K562 (cell line): ENCODE results near the gene SMARCC1. TPM values are rescaled to one million over a fixed set of nuclear protein-coding genes. Genes with fewer than 3 reads are reported as not detected.

Source experiments
- ATAC-seq: fragments of 200-7000 bp; cut with Tn5 transposase; 3 replicates; pipeline ENCODE4 v1.9.1; 2020; ENCODE audit warnings: moderate library complexity
- BruUV-seq: library from RNA; stranded (reverse); fragments of 400-500 nt; replicated peaks from 2 replicates; lab custom pipeline; 2021; lab: Mats Ljungman, UMichigan
- CTCF ChIA-PET: fragments of 300-600 bp; formaldehyde crosslinking; extraction: SDS; loops from one replicate; lab custom pipeline; 2021; ENCODE audit warnings: low intra/inter-chr PET ratio; lab: Yijun Ruan, JAX
- POLR2A ChIA-PET: fragments of 300-600, 350-650 bp; sonication (Branson Sonifier 250); formaldehyde crosslinking; extraction: SDS; loops from one replicate; lab custom pipeline; 2021; ENCODE audit warnings: antibody characterized with exemption, inconsistent platforms; lab: Yijun Ruan, JAX
- DNase-seq, 4 experiments: peaks; one replicate each; pipeline versions ENCODE4 v3.0.0 to v3.0.0-alpha.2; 2011 to 2018; ENCODE audit warnings: low spot score in 3 of 4, mixed read lengths in 3 of 4; ENCODE audit errors: extremely low read depth in 1 of 4
- FAIRE-seq: peaks from 2 replicates; lab custom pipeline; 2011; peaks lifted over from hg19 to GRCh38; lab: Jason Lieb, UNC
- H2AFZ ChIP-seq: 2 replicates; pipeline ENCODE4 v1.6.0; 2011; ENCODE audit warnings: low read depth, low read length, control low read depth, inconsistent platforms
- H3K27ac ChIP-seq: fragments of 200-600 bp; 3 replicates; pipeline ENCODE4 v1.8.0; 2011; ENCODE audit warnings: low read depth, mild to moderate bottlenecking, control low read depth, inconsistent platforms, low read length, moderate library complexity, mixed read lengths; ENCODE audit errors: extremely low read depth
- H3K27me3 ChIP-seq, 2 experiments: fragments of 300-600 bp in 1 of 2; 2 replicates in 1 of 2; 3 replicates in 1 of 2; pipeline versions ENCODE4 v1.6.0 to v1.8.0; 2011; ENCODE audit warnings: inconsistent platforms in 2 of 2, low read length in 2 of 2, mild to moderate bottlenecking in 1 of 2, mixed read lengths in 1 of 2, moderate library complexity in 1 of 2; ENCODE audit not compliant: control insufficient read depth in 2 of 2, insufficient read depth in 2 of 2
- H3K36me3 ChIP-seq: fragments of 300-600 bp; 3 replicates; pipeline ENCODE4 v1.8.0; 2011; ENCODE audit warnings: mild to moderate bottlenecking, low read length, inconsistent platforms; ENCODE audit not compliant: control insufficient read depth, insufficient read depth
- H3K4me1 ChIP-seq, 2 experiments: fragments of 200-600 bp in 1 of 2; replicated peaks in 1 of 2; 2 replicates in 1 of 2; 3 replicates in 1 of 2; pipeline versions ENCODE4 v1.5.1 to v1.8.0; 2011; ENCODE audit warnings: inconsistent platforms in 2 of 2, low read length in 2 of 2, mild to moderate bottlenecking in 1 of 2, mixed read lengths in 1 of 2, moderate library complexity in 1 of 2; ENCODE audit not compliant: control insufficient read depth in 2 of 2, insufficient read depth in 2 of 2
- H3K4me2 ChIP-seq: 2 replicates; pipeline ENCODE4 v1.6.1; 2011; ENCODE audit warnings: low read length, control low read depth, inconsistent platforms, mixed read lengths; ENCODE audit not compliant: insufficient read depth
- H3K4me3 ChIP-seq: fragments of 200-600 bp; sonication (generic), shearing (Covaris generic); 2 replicates; pipeline ENCODE4 v1.5.1; 2016; ENCODE audit warnings: control low read depth, inconsistent platforms
- H3K79me2 ChIP-seq: fragments of 200-600 bp; 3 replicates; pipeline ENCODE4 v1.8.0; 2011; ENCODE audit warnings: low read length, inconsistent platforms; ENCODE audit not compliant: control insufficient read depth, insufficient read depth
- H3K9ac ChIP-seq, 2 experiments: 2 replicates each; pipeline versions ENCODE4 v1.6.0 to v1.6.1; 2011; ENCODE audit warnings: low read depth in 2 of 2, low read length in 2 of 2, control low read depth in 1 of 2, inconsistent platforms in 1 of 2, mild to moderate bottlenecking in 1 of 2, mixed read lengths in 1 of 2; ENCODE audit not compliant: insufficient read depth in 1 of 2
- H3K9me1 ChIP-seq: one replicate; pipeline ENCODE4 v1.6.0; 2011; ENCODE audit warnings: inconsistent platforms, mild to moderate bottlenecking, low read length, moderate library complexity; ENCODE audit not compliant: control insufficient read depth, insufficient read depth
- H3K9me3 ChIP-seq: replicated peaks from 2 replicates; pipeline ENCODE4 v1.5.1; 2011; ENCODE audit warnings: low read depth, low read length, inconsistent platforms; ENCODE audit not compliant: control insufficient read depth, insufficient read depth
- H4K20me1 ChIP-seq: replicated peaks from 2 replicates; pipeline ENCODE4 v1.6.1; 2011; ENCODE audit warnings: low read length, inconsistent platforms, mixed read lengths; ENCODE audit not compliant: control insufficient read depth, insufficient read depth
- ARID1B ChIP-seq: fragments of 450-650 bp; IDR thresholded peaks from 2 replicates; pipeline ENCODE4 v1.6.1; 2016; ENCODE audit warnings: antibody characterized with exemption, mild to moderate bottlenecking, inconsistent platforms
- ATF3 ChIP-seq, 2 experiments: fragments of 450-650 bp in 1 of 2; sonication (generic) in 1 of 2; formaldehyde crosslinking in 1 of 2; IDR thresholded peaks in 1 of 2; conservative IDR thresholded peaks in 1 of 2; 2 replicates each; pipeline versions ENCODE4 v1.6.1 to v1.8.1; 2016 to 2023; ENCODE audit warnings: mild to moderate bottlenecking in 2 of 2, moderate library complexity in 2 of 2, inconsistent platforms in 1 of 2, missing genetic modification reagents in 1 of 2
- FOSL1 ChIP-seq: fragments of 200-800 bp; sonication (Bioruptor generic); conservative IDR thresholded peaks from 2 replicates; pipeline ENCODE4 v1.6.1; 2016; ENCODE audit warnings: missing genetic modification characterization, missing compliant biosample characterization
- GABPA ChIP-seq: fragments of 200-800 bp; sonication (Bioruptor generic); conservative IDR thresholded peaks from 2 replicates; pipeline ENCODE4 v1.6.1; 2016; ENCODE audit warnings: low read depth, missing genetic modification characterization, missing compliant biosample characterization
- JUND ChIP-seq, 2 experiments: IDR thresholded peaks; 2 replicates in 1 of 2; 3 replicates in 1 of 2; pipeline ENCODE4 v1.6.1; 2011; ENCODE audit warnings: borderline replicate concordance in 2 of 2, low read depth in 2 of 2, low read length in 2 of 2, improper control_type of control experiment in 1 of 2, missing biosample characterization in 1 of 2, missing genetic modification characterization in 1 of 2, missing genetic modification reagents in 1 of 2
- MEIS2 ChIP-seq: fragments of 450-650 bp; IDR thresholded peaks from 2 replicates; pipeline ENCODE4 v1.6.1; 2014; ENCODE audit warnings: mild to moderate bottlenecking; ENCODE audit not compliant: partially characterized antibody
- NFIC ChIP-seq: fragments of 450-650 bp; IDR thresholded peaks from 2 replicates; pipeline ENCODE4 v1.6.1; 2017; ENCODE audit warnings: mild to moderate bottlenecking, inconsistent platforms
- NR2C2 ChIP-seq, 2 experiments: fragments of 200-800 bp in 1 of 2; sonication (Bioruptor generic) in 1 of 2; sonication (generic) in 1 of 2; formaldehyde crosslinking in 1 of 2; IDR thresholded peaks; 2 replicates each; pipeline versions ENCODE4 v1.6.1 to v1.8.0; 2016 to 2022; ENCODE audit warnings: mild to moderate bottlenecking in 1 of 2, missing compliant biosample characterization in 1 of 2, missing genetic modification characterization in 1 of 2, missing genetic modification reagents in 1 of 2
- PCBP1 ChIP-seq: fragments of 200-400 bp; formaldehyde crosslinking; IDR thresholded peaks from 2 replicates; pipeline ENCODE4 v1.6.1; 2018; ENCODE audit warnings: mild to moderate bottlenecking, low read depth, low read length; ENCODE audit not compliant: poor library complexity, severe bottlenecking
- ZNF778 ChIP-seq: fragments of 450-650 bp; formaldehyde crosslinking; IDR thresholded peaks from 2 replicates; pipeline ENCODE4 v1.4.0; 2020; ENCODE audit warnings: mild to moderate bottlenecking, moderate library complexity
- WGBS: fragments of 100-300 bp; shearing (Covaris generic); methylation state at CpG from one replicate; pipeline ENCODE4 v1.1.6; 2016; ENCODE audit warnings: low coverage, mixed read lengths; ENCODE audit not compliant: insufficient coverage; ENCODE audit errors: missing lambda C conversion rate; 5-methylcytosine and 5-hydroxymethylcytosine counted together
- in situ Hi-C: fragments of 300-500 bp; cut with MboI; formaldehyde crosslinking; loops from 4 replicates; pipeline ENCODE4 v1.15.0; 2018; ENCODE audit warnings: inconsistent platforms, mixed read lengths
- intact Hi-C: fragments of 100-400 bp; cut with micrococcal nuclease; formaldehyde crosslinking; loops from 2 replicates; pipeline ENCODE4 v1.14.2; 2022
- polyA plus RNA-seq, 8 experiments: library from polyadenylated mRNA; depleted of rRNA in 4 of 8; stranded (reverse) in 5 of 8; unstranded in 3 of 8; fragments of >200 nt; fragmentation: Nextera tagmentation in 2 of 8; fragmentation: Illumina TruSeq in 1 of 8; extraction: Ambion mirVana in 2 of 8; extraction: Trizol in 1 of 8; gene quantifications; 2 replicates each; pipeline versions ENCODE4 v1.2.1 to v1.2.3, GENCODE V29; 2011 to 2014; ENCODE audit warnings: inconsistent platforms in 1 of 8, missing spikeins in 1 of 8
- total RNA-seq, 7 experiments: library from RNA; depleted of rRNA in 6 of 7; stranded (reverse); fragments of >200 nt in 6 of 7; fragmentation: Illumina TruSeq in 2 of 7; extraction: Trizol in 2 of 7; gene quantifications; 2 replicates each; pipeline versions ENCODE4 v1.2.1 to v1.2.3, GENCODE V29; 2011 to 2021; ENCODE audit warnings: low replicate concordance in 1 of 7
- TF ChIP-seq, protein P1 (sequence below): fragments of 250-450 bp; sonication (Bioruptor Pico); IDR thresholded peaks from 2 replicates; pipeline ENCODE4 v1.9.0; 2021; ENCODE audit warnings: mild to moderate bottlenecking, inconsistent platforms

Gene SMARCC1
- total and polyA plus RNA-seq, 9 of the 15 experiments (the other 6 are each of a cell fraction or from before 2014, with no cell fraction given) = 20.7 to 199 (median 66.0) TPM

- no peak overlapping the region for H3K4me3 ChIP-seq
- H3K27ac ChIP-seq = peak overlapping the region; percentile 10; the same call in 2 of the 3 replicates
- DNase-seq (peak in 1 of 4 experiments; percentile 34), FAIRE-seq (no peak), ATAC-seq (peak; percentile 54)
- H3K36me3 ChIP-seq = peaks cover 89% of the 10 kb centered on the region
- TF ChIP-seq FOSL1 (tag) (peak; percentile 83), ARID1B (0 out of 2 replicates have a peak, but pooled peaks have one; percentile 23), ATF3 (IDR thresholded peaks at IDR 0.05) (peak; percentile 65), ATF3 (CRISPR knock-in tag; conservative IDR thresholded peaks at IDR 0.05) (no peak), GABPA (tag) (0 out of 2 replicates have a peak, but pooled peaks have one; percentile 4), NR2C2 (CRISPR knock-in tag; IDR thresholded peaks at IDR 0.05) (no peak), NR2C2 (tag; IDR thresholded peaks at IDR 0.05) (peak; percentile 39; the same call in 1 of the 2 replicates), ZNF778 (no peak), JUND (IDR thresholded peaks at IDR 0.05; ENCODE audit: borderline replicate concordance, low read depth, low read length) (0 out of 2 replicates have a peak, but pooled peaks have one; percentile 20), JUND (tag; IDR thresholded peaks at IDR 0.05; ENCODE audit: borderline replicate concordance, low read depth, low read length) (no peak), MEIS2 (no peak), NFIC (peak; percentile 81), PCBP1 (no peak)
- TF ChIP-seq, protein P1, sequence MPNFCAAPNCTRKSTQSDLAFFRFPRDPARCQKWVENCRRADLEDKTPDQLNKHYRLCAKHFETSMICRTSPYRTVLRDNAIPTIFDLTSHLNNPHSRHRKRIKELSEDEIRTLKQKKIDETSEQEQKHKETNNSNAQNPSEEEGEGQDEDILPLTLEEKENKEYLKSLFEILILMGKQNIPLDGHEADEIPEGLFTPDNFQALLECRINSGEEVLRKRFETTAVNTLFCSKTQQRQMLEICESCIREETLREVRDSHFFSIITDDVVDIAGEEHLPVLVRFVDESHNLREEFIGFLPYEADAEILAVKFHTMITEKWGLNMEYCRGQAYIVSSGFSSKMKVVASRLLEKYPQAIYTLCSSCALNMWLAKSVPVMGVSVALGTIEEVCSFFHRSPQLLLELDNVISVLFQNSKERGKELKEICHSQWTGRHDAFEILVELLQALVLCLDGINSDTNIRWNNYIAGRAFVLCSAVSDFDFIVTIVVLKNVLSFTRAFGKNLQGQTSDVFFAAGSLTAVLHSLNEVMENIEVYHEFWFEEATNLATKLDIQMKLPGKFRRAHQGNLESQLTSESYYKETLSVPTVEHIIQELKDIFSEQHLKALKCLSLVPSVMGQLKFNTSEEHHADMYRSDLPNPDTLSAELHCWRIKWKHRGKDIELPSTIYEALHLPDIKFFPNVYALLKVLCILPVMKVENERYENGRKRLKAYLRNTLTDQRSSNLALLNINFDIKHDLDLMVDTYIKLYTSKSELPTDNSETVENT (CRISPR knock-in tag) = no peak
- intact Hi-C loops (loop anchor here (10.0 kb wide), 1 partner anchor 439 kb away; no protein-coding TSS in a partner anchor), in situ Hi-C loops (no loop called here)
- H3K27me3 ChIP-seq = no peaks in the 10 kb centered on the region
- no peaks in the 10 kb centered on the region for H4K20me1 ChIP-seq
- BruUV-seq = no TSS peak
- 80% methylated on average over 4 of the region's 4 CpGs for WGBS
- ChIA-PET POLR2A (interaction anchor here (1.3 to 1.7 kb wide), 3 partner anchors 10 to 37 kb away, joined by 3 to 7 read pairs (median 3); no protein-coding TSS in a partner anchor), CTCF (no interaction called here)
- H2AFZ ChIP-seq = no peak overlapping the region
- no peak overlapping the region for H3K9ac ChIP-seq
- no peak overlapping the region for H3K4me2 ChIP-seq
- peaks cover 4% of the 10 kb centered on the region; the same call in 1 of the 3 replicates for H3K79me2 ChIP-seq
- no peaks in the 10 kb centered on the region for H3K9me3 ChIP-seq
- no peaks in the 10 kb centered on the region for H3K9me1 ChIP-seq
- no peaks in the 10 kb centered on the region; a peak in 1 of 5 replicates for H3K4me1 ChIP-seq
Observed at GRCh38 chr3:47715928-47716327, 65.8 kb downstream of the SMARCC1 start.
